HFF-Myc (cell line): ENCODE data around the gene CES1.
"Not testable (repeated sequence)": the region's sequence is repeated elsewhere in the genome, so short reads cannot be mapped to it uniquely, and the experiment has no call there.

Source experiments
- DNase-seq: peaks from one replicate; pipeline ENCODE4 v3.0.0-alpha.2; 2011; ENCODE audit warnings: low read depth; ENCODE audit errors: extremely low read depth
- H3K4me3 ChIP-seq: replicated peaks from 2 replicates; pipeline ENCODE4 v1.5.1; 2011; ENCODE audit warnings: low read depth, mild to moderate bottlenecking, control low read depth, low read length
- TF ChIP-seq, protein P1 (sequence below): IDR thresholded peaks from 2 replicates; pipeline ENCODE4 v1.5.1; 2012; ENCODE audit warnings: mild to moderate bottlenecking, low read depth, low read length, control low read depth; ENCODE audit errors: missing control alignments

Gene CES1

DNA sequence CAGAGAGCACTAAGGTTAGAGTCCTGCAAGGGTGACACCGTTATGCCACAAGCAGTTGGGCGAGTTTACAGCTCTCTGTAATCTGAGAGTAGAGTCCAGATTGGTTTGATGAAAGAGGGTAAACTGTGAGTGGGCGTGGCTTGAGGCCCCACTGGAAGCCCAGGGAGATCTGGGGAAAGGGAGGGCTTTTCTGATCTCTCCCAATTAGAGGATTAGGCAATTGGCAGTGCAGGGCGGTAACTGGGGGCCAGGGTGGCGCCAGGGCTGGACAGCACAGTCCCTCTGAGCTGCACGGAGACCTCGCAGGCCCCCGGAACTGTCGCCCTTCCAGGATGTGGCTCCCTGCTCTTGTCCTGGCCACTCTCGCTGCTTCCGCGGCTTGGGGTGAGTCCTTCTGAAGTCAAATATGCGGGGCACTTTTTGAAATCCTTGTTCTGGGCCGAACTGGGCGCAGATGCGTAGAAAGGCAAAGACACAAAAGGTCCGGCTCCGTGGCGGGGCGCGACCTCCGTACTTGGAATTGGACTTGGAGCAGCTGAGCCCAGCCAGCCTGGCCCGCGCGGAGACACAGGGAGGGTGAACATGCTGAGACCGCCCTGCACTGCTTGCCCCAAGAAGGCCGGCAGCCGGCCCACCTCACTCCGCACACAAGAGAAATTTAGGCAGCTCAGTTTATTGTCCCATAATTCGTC lies 72.4 kb downstream of the CES1 start:
- DNase-seq, result no peak
- TF ChIP-seq, protein P1, sequence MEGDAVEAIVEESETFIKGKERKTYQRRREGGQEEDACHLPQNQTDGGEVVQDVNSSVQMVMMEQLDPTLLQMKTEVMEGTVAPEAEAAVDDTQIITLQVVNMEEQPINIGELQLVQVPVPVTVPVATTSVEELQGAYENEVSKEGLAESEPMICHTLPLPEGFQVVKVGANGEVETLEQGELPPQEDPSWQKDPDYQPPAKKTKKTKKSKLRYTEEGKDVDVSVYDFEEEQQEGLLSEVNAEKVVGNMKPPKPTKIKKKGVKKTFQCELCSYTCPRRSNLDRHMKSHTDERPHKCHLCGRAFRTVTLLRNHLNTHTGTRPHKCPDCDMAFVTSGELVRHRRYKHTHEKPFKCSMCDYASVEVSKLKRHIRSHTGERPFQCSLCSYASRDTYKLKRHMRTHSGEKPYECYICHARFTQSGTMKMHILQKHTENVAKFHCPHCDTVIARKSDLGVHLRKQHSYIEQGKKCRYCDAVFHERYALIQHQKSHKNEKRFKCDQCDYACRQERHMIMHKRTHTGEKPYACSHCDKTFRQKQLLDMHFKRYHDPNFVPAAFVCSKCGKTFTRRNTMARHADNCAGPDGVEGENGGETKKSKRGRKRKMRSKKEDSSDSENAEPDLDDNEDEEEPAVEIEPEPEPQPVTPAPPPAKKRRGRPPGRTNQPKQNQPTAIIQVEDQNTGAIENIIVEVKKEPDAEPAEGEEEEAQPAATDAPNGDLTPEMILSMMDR, result no peak
- no peak overlapping the region for H3K4me3 ChIP-seq

DNA sequence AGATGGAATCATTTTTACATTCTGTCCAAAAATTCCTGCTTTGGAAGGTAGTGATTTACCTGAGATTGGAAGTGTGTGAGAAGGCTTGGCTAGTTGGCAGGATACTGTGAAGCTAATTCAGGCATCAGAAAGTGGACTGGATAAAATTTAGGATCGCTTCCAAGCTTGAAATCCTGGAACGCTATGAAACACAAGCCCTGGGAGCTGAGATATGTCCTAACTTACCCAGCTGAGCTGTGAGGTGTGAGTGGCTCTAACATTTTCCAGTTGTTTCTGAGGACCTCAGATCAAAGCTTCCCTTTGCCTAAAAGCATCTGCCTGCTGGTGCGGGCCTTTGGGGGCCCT lies 73.0 kb downstream of the CES1 start:
- not testable (repeated sequence) for DNase-seq, H3K4me3 ChIP-seq

DNA sequence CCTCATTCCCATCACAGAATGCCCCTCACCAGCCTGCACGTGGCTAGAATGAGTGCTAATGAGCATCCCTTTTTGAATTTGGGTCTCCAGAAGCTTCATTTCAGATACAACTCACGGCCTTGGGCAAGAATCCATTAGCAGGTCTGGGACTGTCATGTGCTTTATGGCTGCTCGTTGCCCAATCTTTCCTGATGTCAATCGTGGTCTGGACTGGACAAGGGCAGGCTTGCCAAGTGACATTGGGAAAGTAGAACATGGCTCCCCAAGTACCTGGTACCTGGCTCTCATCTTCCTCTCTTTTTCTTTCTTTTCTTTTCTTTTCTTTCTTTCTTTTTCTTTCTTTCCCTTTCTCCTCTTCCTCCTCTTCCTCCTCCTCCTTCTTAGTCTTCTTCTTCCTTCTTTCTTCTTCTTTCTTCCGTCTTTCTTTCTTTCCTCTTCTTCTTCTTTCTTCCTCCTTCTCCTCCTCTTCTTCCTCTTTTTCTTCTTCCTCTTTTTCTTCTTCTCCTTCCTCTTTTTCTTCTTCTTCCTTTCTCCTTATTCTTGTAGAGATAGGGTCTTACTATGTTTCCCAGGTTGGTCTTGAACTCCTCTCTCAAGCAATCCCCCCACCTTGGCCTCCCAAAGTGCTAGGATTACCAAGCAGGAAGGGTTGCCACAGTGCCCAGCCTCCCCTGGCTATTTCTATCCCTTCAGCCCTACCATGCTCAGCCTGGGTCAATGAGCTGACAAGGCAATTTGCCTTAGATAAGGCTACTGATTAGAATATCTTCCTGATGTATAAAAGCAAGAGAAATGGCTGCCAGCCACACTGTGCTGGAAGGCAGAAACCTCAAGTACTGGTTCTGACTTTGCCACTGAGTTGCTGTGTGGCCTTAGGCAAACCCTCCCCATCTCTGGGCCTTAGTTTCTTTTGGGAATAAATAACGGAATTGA lies 75.0 kb downstream of the CES1 start:
- H3K4me3 ChIP-seq, DNase-seq: not testable (repeated sequence)

DNA sequence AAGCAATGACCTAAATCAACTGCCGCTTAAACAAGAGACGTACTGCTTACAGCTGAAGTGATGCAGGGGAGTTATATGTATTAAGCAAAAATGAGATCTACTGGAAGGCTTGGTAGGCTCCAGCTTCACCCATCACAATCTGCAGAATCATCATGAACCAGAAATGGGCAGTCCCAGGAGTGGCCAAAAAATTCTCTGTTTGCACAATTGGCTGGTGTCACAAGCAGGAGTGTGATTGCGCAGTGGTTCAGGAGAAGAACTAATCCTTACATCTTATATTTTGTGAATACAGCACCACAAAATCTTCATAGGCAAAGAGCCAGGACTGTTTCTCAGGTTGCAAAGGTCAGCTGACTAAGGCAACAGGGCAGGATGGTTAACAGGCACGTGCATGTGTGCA lies 75.9 kb downstream of the CES1 start:
- no peak for DNase-seq
- no peak overlapping the region for H3K4me3 ChIP-seq
- TF ChIP-seq, protein P1, result no peak

DNA sequence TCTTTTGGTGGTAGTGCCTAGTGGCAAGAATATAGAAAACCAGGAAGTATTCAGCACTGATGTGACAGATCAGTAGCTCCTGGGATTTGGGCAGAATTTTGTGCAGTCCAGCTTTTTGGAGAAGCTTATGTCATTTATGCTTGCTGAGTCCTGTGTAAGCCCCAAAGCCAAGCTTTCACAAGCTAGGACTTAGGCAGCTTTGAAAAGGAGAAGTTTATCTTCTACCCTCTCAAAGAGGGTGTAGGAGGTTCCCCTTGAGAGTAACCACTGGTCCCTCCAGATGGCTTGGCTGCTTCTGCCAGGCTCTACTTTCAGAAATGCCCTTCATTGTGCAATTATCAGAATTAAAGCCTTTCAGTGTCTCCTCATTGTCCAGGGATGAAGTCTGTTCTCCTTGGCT lies 78.8 kb downstream of the CES1 start:
- no peak for DNase-seq
- H3K4me3 ChIP-seq, result no peak overlapping the region
- TF ChIP-seq, protein P1, result no peak

DNA sequence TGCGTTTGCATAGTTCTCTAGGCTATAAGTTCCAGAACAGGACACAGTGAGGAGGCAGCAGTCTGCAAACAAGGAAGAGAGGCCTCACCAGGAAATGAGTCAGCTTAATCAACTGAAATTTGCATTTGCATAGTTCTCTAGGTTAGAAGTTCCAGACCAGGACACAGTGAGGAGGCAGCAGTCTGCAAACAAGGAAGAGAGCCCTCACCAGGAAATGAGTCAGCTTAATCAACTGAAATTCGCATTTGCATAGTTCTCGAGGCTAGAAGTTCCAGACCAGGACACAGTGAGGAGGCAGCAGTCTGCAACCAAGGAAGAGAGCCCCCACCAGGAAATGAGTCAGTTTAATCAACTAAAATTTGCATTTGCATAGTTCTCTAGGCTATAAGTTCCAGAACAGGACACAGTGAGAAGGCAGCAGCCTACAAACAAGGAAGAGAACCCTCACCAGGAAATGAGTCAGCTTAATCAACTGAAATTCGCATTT lies 79.7 kb downstream of the CES1 start:
- H3K4me3 ChIP-seq, DNase-seq: not testable (repeated sequence)
